OCI-LY1 (cell line): ENCODE results near the gene TKFC.

Experiments used
- CTCF ChIP-seq: fragments of 200-600 bp; sonication (generic), shearing (Covaris generic); IDR thresholded peaks from 2 replicates; pipeline ENCODE4 v1.5.1; 2017; ENCODE audit warnings: mild to moderate bottlenecking, antibody characterized with exemption, low read length, moderate library complexity, mixed read lengths
- EZH2 ChIP-seq: fragments of 200-600 bp; sonication (generic), shearing (Covaris generic); IDR thresholded peaks from 2 replicates; pipeline ENCODE4 v1.8.0; 2017; ENCODE audit warnings: borderline replicate concordance, mixed run types, mild to moderate bottlenecking, antibody characterized with exemption, low read length, moderate library complexity, mixed read lengths

DNA sequence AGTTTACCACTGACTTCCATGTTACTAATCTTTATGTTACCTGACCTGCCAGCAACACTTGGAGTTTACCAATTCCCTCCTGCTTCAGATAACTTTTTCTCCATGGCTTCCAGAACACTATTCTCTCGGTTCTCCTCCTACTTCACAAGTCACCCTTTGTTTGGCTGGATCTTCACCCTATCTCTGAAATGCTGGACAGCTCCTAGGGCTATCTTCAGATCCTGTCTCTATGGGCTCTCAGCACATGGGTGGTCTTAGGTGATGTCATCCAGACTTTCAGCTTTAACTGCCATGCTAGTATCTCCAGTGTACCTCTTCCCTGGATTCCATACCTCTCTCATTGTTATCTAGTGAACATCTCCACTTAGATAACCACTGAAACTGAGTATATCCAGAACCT lies 25.7 kb upstream of the TKFC start:
- TF ChIP-seq EZH2 (no peak), CTCF (no peak)
